HCT116 (cell line): Measurements from ENCODE around the gene IMPDH1. TPM values are rescaled to one million over a fixed set of nuclear protein-coding genes. Genes with fewer than 3 reads are reported as not detected.

Source experiments
- ATAC-seq: fragments of 200-7000 bp; cut with Tn5 transposase; 2 replicates; pipeline ENCODE4 v1.9.1; 2020; ENCODE audit warnings: mild to moderate bottlenecking, moderate library complexity
- BruUV-seq: library from RNA; stranded (reverse); fragments of 400-500 nt; replicated peaks from 2 replicates; lab custom pipeline; 2021; lab: Mats Ljungman, UMichigan
- CTCF ChIA-PET: fragments of 300-600 bp; sonication (Branson Sonifier 250); formaldehyde crosslinking; loops from one replicate; lab custom pipeline; 2021; ENCODE audit warnings: antibody characterized with exemption; lab: Charles Lee
- POLR2A ChIA-PET: fragments of 300-600, 350-600 bp; sonication (Branson Sonifier 250); formaldehyde crosslinking; loops from one replicate; lab custom pipeline; 2021; ENCODE audit warnings: antibody characterized with exemption; lab: Charles Lee
- RAD21 ChIA-PET, 2 experiments: fragments of 300-600 bp; sonication (Branson Sonifier 250); formaldehyde crosslinking; loops; one replicate each; lab custom pipeline; 2023; ENCODE audit warnings: low total read pairs in 2 of 2; ENCODE audit not compliant: uncharacterized antibody in 2 of 2, unreplicated experiment in 2 of 2, low non-redundant PET in 1 of 2; lab: Charles Lee
- DNase-seq: peaks from one replicate; pipeline ENCODE4 v3.0.0-alpha.2; 2010; ENCODE audit warnings: low read depth, low spot score
- H2AFZ ChIP-seq: fragments of 200-600 bp; shearing (Covaris generic), sonication (generic); 2 replicates; pipeline ENCODE4 v1.6.1; 2017; ENCODE audit warnings: low read depth, mixed run types, mixed read lengths, antibody characterized with exemption, low read length; ENCODE audit not compliant: poor library complexity, severe bottlenecking
- H3K27ac ChIP-seq: 2 replicates; pipeline ENCODE4 v1.5.1; 2012; ENCODE audit warnings: low read depth, low read length
- H3K27me3 ChIP-seq: fragments of 200-600 bp; sonication (generic); 2 replicates; pipeline ENCODE4 v1.6.1; 2016; ENCODE audit warnings: mixed run types, low read length, mixed read lengths; ENCODE audit not compliant: insufficient read depth
- H3K36me3 ChIP-seq, 2 experiments: fragments of 200-500 bp in 1 of 2; fragments of 200-600 bp in 1 of 2; sonication (Bioruptor generic) in 1 of 2; sonication (generic) in 1 of 2; 2 replicates each; pipeline versions ENCODE4 v1.5.1 to v1.6.1; 2014 to 2016; ENCODE audit warnings: low read length in 2 of 2, inconsistent platforms in 1 of 2, mixed read lengths in 1 of 2, mixed run types in 1 of 2; ENCODE audit not compliant: insufficient read depth in 2 of 2, control insufficient read depth in 1 of 2
- H3K4me1 ChIP-seq, 2 experiments: fragments of 200-600 bp in 1 of 2; sonication (generic) in 1 of 2; 2 replicates each; pipeline versions ENCODE4 v1.5.1 to v1.6.1; 2012 to 2017; ENCODE audit warnings: low read length in 2 of 2, inconsistent platforms in 1 of 2, mild to moderate bottlenecking in 1 of 2, mixed read lengths in 1 of 2, mixed run types in 1 of 2, moderate library complexity in 1 of 2; ENCODE audit not compliant: insufficient read depth in 2 of 2, control insufficient read depth in 1 of 2
- H3K4me2 ChIP-seq: fragments of 200-600 bp; sonication (generic); 2 replicates; pipeline ENCODE4 v1.6.1; 2017; ENCODE audit warnings: mixed run types, low read length, mixed read lengths
- H3K4me3 ChIP-seq, 2 experiments: fragments of 200-600 bp in 1 of 2; sonication (generic) in 1 of 2; replicated peaks in 1 of 2; 2 replicates each; pipeline ENCODE4 v1.5.1; 2011 to 2016; ENCODE audit warnings: low read length in 2 of 2, control low read depth in 1 of 2, low read depth in 1 of 2, mild to moderate bottlenecking in 1 of 2, mixed read lengths in 1 of 2, mixed run types in 1 of 2
- H3K79me2 ChIP-seq: fragments of 200-600 bp; sonication (generic); 2 replicates; pipeline ENCODE4 v1.6.1; 2017; ENCODE audit warnings: mild to moderate bottlenecking, mixed run types, low read length, moderate library complexity, mixed read lengths; ENCODE audit not compliant: insufficient read depth
- H3K9ac ChIP-seq: fragments of 200-600 bp; sonication (generic); 2 replicates; pipeline ENCODE4 v1.6.1; 2016; ENCODE audit warnings: low read length, mixed read lengths
- H3K9me2 ChIP-seq: fragments of 200-600 bp; sonication (generic), shearing (Covaris generic); 2 replicates; pipeline ENCODE4 v1.6.1; 2017; ENCODE audit warnings: mixed run types, mild to moderate bottlenecking, moderate library complexity; ENCODE audit not compliant: insufficient read depth
- H3K9me3 ChIP-seq, 2 experiments: fragments of 200-500 bp in 1 of 2; fragments of 200-600 bp in 1 of 2; sonication (Bioruptor generic) in 1 of 2; sonication (generic) in 1 of 2; 2 replicates each; pipeline ENCODE4 v1.6.1; 2014 to 2017; ENCODE audit warnings: low read length in 2 of 2, mixed read lengths in 2 of 2, inconsistent platforms in 1 of 2, low read depth in 1 of 2, mild to moderate bottlenecking in 1 of 2, mixed run types in 1 of 2, moderate library complexity in 1 of 2; ENCODE audit not compliant: control insufficient read depth in 1 of 2, insufficient read depth in 1 of 2
- H4K20me1 ChIP-seq: fragments of 200-600 bp; sonication (generic), shearing (Covaris generic); 2 replicates; pipeline ENCODE4 v1.6.1; 2017; ENCODE audit warnings: mixed run types, mild to moderate bottlenecking, moderate library complexity; ENCODE audit not compliant: insufficient read depth
- CBX3 ChIP-seq: IDR thresholded peaks from 2 replicates; pipeline ENCODE4 v1.6.1; 2012; ENCODE audit warnings: low read depth
- CTCF ChIP-seq, 3 experiments: fragments of 200-600 bp in 1 of 3; sonication (generic) in 1 of 3; IDR thresholded peaks in 2 of 3; conservative IDR thresholded peaks in 1 of 3; 2 replicates each; pipeline ENCODE4 v1.5.1; 2012 to 2017; ENCODE audit warnings: low read depth in 2 of 3, low read length in 2 of 3, antibody characterized with exemption in 1 of 3, borderline replicate concordance in 1 of 3, control low read depth in 1 of 3, mild to moderate bottlenecking in 1 of 3, mixed read lengths in 1 of 3, mixed run types in 1 of 3, moderate library complexity in 1 of 3; ENCODE audit not compliant: insufficient read depth in 1 of 3
- ELF1 ChIP-seq: IDR thresholded peaks from 2 replicates; pipeline ENCODE4 v1.6.1; 2012; ENCODE audit warnings: low read depth, borderline replicate concordance
- EZH2phosphoT487 ChIP-seq: fragments of 200-600 bp; IDR thresholded peaks from 2 replicates; pipeline ENCODE4 v1.6.1; 2018; ENCODE audit warnings: antibody characterized with exemption, borderline replicate concordance
- FOSL1 ChIP-seq: IDR thresholded peaks from 2 replicates; pipeline ENCODE4 v1.6.1; 2012; ENCODE audit warnings: low read depth
- POLR2A ChIP-seq: IDR thresholded peaks from 2 replicates; pipeline ENCODE4 v1.7.0; 2011; ENCODE audit warnings: borderline replicate concordance; ENCODE audit not compliant: insufficient read depth, insufficient read length; ENCODE audit errors: extremely low read depth
- POLR2AphosphoS5 ChIP-seq: IDR thresholded peaks from 2 replicates; pipeline ENCODE4 v1.6.1; 2011; ENCODE audit warnings: mild to moderate bottlenecking, low read depth, low read length, moderate library complexity
- RAD21 ChIP-seq: IDR thresholded peaks from 2 replicates; pipeline ENCODE4 v1.6.1; 2012; ENCODE audit warnings: low read depth, mild to moderate bottlenecking
- REST ChIP-seq: IDR thresholded peaks from 2 replicates; pipeline ENCODE4 v1.6.1; 2012; ENCODE audit warnings: low read depth
- SIN3A ChIP-seq: IDR thresholded peaks from 2 replicates; pipeline ENCODE4 v1.6.1; 2012; ENCODE audit warnings: low read depth
- SP1 ChIP-seq: IDR thresholded peaks from 2 replicates; pipeline ENCODE4 v1.6.1; 2012; ENCODE audit warnings: low read depth
- SRF ChIP-seq: IDR thresholded peaks from 2 replicates; pipeline ENCODE4 v1.6.1; 2012; ENCODE audit warnings: low read depth
- TCF7L2 ChIP-seq: IDR thresholded peaks from 2 replicates; pipeline ENCODE4 v1.7.0; 2011; ENCODE audit warnings: borderline replicate concordance, inconsistent platforms; ENCODE audit not compliant: insufficient read depth, insufficient read length; ENCODE audit errors: extremely low read depth
- ZFX ChIP-seq: fragments of 450-650 bp; IDR thresholded peaks from 2 replicates; pipeline ENCODE4 v1.6.1; 2017
- intact Hi-C: fragments of 100-400 bp; cut with micrococcal nuclease; formaldehyde crosslinking; loops from 2 replicates; pipeline ENCODE4 v1.10.0; 2022
- total RNA-seq: library from RNA; stranded (reverse); gene quantifications from one replicate; pipeline ENCODE4 v1.2.1, GENCODE V29; 2021; ENCODE audit not compliant: unreplicated experiment

Gene IMPDH1
- total RNA-seq, 1 experiment from 2014 or later: 98.2 TPM

- TF ChIP-seq POLR2AphosphoS5 (no peak), REST (no peak)
These were observed 47.1 kb downstream of the IMPDH1 start (continued) for GRCh38 chr7:128362670-128363069.

DNA sequence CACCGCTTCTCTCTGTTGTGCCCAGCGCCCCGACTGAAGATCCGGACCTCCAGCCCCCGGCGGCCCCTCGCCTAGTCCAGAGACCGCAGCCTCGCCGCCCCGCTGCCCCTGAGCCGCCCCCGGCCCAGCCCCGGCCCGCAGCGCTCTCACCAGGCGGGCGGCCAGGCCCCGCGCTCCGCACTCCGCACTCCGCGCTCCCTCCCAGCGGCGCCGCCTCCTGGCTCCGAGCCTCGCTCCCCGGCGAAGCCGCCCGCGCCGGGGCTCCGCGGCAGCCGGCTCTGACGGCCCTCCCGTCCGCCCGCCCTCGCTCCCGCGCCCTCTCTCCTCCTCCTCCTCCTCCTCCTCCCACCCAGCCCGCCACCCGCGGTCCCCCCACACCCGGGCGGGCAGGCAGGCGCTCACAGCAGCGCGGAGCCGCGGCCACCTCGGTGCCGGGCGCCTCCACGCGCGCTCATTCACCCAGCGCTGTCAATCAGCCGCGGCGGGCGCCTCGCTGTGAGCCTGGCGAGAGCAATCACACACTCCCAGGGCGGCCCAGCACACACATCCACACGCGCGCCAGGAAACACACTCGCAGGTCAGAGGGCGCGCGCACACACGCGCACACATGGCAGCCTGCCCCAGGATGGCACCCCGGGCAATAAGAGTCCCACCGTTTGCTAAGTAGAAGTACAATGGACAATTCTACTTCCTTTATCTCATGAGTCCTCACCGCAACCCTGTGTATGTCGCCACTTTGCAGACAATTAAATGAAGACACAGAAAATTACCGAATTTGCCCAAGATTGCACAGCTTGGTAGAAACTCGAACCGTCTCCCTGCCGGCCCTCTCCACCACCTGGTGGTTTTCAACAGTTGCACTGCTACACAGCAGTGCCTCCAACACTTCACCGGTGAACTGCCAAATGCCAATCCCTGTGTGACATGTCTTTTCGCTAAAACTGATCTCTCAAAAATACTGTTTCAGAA is 48.1 kb downstream of the IMPDH1 start, which contains the start of gene PRRT4:
Gene PRRT4 (minus strand): TSS at position 280 of the 969 bp plus-strand sequence.
- DNase-seq (no peak), ATAC-seq (peak; percentile 80)
- peak within 1 kb of the TSS; percentile 45 to 70 for H3K4me3 ChIP-seq
- peak within 1 kb of the TSS; percentile 62 for H3K9ac ChIP-seq
- CTCF ChIA-PET: interaction anchor here (1.0 kb wide), 1 partner anchor 14 kb away, joined by 3 read pairs; no protein-coding TSS in a partner anchor
- H3K27me3 ChIP-seq: peaks cover 11% of the 10 kb centered on the region; the same call in 1 of the 2 replicates
- peak within 1 kb of the TSS; percentile 98 for H3K4me2 ChIP-seq
- POLR2A ChIA-PET: no interaction called here
- H3K79me2 ChIP-seq: no peaks in the 10 kb centered on the region
- no peaks in the 10 kb centered on the region for H3K9me3 ChIP-seq
- intact Hi-C loops: no loop called here
- H3K36me3 ChIP-seq: no peaks in the 10 kb centered on the region
- H2AFZ ChIP-seq: peak within 1 kb of the TSS; percentile 90
- no TSS peak for BruUV-seq
- H4K20me1 ChIP-seq: no peaks in the 10 kb centered on the region
- RAD21 ChIA-PET: interaction anchor here in 1 of 2 experiments (1.0 kb wide), 1 partner anchor 26 kb away, joined by 3 read pairs; no protein-coding TSS in a partner anchor
- no peak within 1 kb of the TSS for H3K27ac ChIP-seq
- H3K4me1 ChIP-seq: peaks cover 6 to 18% of the 10 kb centered on the region in 2 experiments
- H3K9me2 ChIP-seq: no peaks in the 10 kb centered on the region
- TF ChIP-seq CBX3 (no peak; the same call in 1 of the 2 replicates), POLR2A (no peak), EZH2phosphoT487 (no peak), REST (no peak), CTCF (IDR thresholded peaks at IDR 0.05 in 2 of 3, conservative IDR thresholded peaks at IDR 0.05 in 1 of 3; ENCODE audit: borderline replicate concordance in 1 of 3, insufficient read depth in 1 of 3, low read depth in 2 of 3, low read length in 2 of 3) (peak in 2 of 3 experiments; percentile 24 to 28; a peak in 2 of 6 replicates), RAD21 (no peak), ZFX (peak; percentile 40), SP1 (no peak), SRF (no peak), FOSL1 (no peak), TCF7L2 (no peak), ELF1 (no peak), SIN3A (no peak; the same call in 1 of the 2 replicates)
